GM21526 (cell line): ENCODE measurements around the gene ZGPAT.

Experiments
- ATAC-seq: cut with Tn5 transposase; IDR thresholded peaks from one replicate; pipeline ENCODE4 v1.9.1; 2021; ENCODE audit warnings: moderate library complexity; ENCODE audit not compliant: unreplicated experiment, low FRiP score

Gene ZGPAT

DNA sequence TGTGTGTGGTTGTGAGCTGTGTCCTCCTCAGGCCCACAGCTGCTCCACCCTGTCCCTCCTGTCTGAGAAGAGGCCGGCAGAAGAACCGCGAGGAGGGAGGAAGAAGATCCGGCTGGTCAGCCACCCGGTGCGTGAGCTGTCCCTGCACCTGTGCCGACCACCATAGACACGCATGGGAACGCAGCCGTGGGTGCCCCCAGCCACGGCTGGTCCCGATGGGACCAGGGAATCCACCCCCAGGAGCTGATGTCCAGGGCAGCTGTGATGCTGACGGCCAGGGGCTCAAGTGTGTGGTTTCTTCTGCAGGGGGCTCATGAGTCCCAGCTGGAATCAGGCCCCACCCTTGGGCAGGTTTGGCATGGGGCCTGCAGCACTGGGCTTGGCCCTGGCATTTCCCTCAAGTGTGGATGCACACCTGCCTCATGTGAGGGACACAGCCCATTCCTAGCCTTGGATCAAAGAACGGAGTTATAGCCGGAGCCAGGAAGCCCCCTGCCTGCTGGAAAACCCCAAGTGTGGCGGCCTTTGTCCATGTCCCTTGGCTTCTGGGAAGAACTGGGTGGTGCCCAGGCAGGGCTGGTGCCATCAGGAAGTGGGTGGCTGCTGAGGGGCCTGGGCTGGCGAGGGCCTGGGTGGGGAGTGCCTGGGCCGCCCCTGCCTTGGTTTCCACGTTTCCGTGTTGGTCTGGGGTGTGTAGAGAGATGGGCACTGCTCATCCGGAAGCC lies 16.0 kb upstream of the ZGPAT start:
- no peak for ATAC-seq

DNA sequence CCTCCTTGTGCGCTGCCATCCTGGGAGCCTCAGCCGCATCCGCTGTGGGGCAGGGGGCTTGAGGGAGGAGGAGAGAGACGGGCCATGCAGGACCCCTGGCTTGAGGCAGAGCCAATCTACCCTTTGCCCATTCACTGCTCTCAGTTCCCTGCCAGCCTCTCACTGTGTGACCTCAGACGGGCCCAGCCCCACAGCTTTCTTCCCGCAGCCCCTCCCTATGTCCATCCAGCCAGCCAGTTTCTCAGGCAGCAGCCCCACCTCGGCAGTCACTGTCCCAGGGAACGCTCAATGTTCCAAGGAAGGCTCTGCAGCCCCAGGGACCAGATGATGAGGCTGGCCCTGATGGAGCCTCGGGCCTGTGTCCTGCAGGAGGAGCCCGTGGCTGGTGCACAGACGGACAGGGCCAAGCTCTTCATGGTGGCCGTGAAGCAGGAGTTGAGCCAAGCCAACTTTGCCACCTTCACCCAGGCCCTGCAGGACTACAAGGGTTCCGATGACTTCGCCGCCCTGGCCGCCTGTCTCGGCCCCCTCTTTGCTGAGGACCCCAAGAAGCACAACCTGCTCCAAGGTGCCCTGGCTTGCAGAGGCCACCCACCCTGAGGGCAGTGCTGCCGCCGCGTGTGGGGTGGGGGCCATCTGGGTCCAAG lies 15.3 kb upstream of the ZGPAT start:
- no peak for ATAC-seq

DNA sequence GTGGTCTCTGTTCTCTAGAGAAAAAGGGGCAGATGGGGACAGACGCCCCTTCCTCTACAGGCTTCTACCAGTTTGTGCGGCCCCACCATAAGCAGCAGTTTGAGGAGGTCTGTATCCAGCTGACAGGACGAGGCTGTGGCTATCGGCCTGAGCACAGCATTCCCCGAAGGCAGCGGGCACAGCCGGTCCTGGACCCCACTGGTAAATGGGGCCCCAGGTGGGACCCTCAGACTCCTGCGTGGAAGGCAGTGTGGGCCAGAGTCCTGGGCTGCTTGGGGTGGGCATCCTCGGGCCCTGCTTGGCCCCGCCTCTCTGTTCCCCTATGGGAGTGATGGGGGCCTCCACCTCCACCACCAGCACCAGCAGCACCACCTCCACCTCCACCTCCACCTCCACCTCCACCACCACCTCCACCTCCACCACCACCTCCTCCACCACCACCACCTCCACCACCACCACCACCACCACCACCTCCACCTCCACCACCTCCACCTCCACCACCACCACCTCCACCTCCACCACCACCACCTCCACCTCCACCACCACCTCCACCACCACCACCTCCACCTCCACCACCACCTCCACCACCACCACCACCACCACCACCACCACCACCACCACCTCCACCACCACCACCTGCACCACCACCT lies 14.6 kb upstream of the ZGPAT start:
- ATAC-seq, result no peak

DNA sequence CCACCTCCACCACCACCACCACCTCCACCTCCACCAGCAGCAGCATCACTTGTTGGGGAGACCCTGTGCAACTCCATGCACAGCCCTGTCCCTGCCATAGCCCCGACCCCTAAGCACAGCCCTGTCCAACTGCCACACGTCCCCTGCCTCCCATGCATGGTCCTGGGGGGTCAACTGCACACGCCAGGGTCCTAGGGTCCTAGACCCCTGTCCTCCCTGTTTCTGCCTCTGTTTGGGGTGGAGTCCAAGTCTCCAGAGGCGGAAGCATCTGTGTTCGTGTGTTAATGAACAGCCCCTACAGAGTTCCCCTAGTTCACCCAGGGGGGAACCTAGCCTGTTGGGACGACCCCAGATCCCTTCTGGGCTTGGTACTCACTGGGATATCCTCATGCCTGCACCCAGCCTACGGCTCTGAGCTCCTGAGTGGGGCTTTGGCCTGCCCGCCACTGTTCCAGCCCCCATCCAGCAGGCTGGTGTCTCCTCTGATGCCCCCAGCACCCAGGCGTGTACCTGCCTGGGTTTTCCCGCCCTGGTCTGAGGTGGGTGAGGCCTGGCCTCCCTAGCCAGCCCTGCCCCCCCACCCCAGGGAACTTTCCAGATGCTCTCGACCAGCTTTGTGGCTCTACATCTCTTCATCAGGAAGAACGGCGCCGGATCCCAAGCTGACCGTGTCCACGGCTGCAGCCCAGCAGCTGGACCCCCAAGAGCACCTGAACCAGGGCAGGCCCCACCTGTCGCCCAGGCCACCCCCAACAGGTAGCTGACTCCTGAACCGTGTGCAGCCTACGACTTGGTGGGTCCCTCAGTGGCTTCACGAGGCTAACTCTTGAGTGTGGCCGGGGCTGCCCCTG lies 13.9 kb upstream of the ZGPAT start:
- ATAC-seq, result no peak

DNA sequence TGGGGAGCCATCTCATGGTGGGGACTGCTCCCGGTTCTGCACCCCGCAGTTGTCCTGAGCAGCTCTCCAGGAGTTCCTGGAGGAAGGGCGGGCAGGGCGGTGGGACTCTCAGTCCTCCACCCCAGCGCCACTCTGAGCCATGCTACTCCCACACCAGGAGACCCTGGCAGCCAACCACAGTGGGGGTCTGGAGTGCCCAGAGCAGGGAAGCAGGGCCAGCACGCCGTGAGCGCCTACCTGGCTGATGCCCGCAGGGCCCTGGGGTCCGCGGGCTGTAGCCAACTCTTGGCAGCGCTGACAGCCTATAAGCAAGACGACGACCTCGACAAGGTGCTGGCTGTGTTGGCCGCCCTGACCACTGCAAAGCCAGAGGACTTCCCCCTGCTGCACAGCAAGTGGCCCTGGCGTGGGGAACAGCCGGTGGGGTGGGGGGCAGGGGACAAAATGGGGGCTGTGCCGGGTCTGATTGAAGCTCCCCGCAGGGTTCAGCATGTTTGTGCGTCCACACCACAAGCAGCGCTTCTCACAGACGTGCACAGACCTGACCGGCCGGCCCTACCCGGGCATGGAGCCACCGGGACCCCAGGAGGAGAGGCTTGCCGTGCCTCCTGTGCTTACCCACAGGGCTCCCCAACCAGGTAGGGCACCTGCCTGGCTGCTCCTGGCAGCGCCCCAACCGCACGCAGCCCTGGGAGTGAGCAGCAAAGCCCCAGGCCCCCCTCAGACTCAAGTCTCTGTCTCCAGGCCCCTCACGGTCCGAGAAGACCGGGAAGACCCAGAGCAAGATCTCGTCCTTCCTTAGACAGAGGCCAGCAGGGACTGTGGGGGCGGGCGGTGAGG lies 13.0 kb upstream of the ZGPAT start:
- ATAC-seq, result no peak

DNA sequence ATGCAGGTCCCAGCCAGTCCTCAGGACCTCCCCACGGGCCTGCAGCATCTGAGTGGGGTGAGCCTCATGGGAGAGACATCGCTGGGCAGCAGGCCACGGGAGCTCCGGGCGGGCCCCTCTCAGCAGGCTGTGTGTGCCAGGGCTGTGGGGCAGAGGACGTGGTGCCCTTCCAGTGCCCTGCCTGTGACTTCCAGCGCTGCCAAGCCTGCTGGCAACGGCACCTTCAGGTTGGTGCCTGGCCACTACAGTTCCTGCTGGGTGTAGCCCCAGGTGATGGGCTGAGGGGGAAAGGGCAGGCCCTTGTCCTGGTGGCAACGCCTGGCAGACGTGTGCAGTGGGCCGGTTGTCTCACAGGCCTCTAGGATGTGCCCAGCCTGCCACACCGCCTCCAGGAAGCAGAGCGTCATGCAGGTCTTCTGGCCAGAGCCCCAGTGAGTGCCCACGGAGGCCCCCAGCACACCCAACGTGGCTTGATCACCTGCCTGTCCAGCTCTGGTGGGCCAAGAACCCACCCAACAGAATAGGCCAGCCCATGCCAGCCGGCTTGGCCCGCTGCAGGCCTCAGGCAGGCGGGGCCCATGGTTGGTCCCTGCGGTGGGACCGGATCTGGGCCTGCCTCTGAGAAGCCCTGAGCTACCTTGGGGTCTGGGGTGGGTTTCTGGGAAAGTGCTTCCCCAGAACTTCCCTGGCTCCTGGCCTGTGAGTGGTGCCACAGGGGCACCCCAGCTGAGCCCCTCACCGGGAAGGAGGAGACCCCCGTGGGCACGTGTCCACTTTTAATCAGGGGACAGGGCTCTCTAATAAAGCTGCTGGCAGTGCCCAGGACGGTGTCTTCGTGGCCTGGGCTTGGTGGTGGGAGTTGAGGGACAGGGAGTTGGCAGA lies 12.2 kb upstream of the ZGPAT start:
- ATAC-seq, result no peak

DNA sequence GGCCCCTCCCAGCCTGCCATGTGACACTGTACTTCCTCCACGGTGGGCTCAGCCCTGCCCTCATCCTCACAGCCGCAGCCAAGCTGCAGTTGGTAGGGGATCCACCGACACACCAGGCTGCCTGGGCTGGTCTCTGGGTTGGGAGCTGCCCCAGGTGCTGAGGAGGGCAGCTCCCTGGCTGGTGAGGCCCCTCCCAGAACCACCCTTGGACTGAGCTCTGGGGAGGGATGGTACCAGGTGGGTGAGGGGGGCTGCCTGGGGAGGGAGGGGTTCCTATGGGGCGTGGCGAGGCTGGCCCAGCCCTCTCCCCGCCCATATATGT lies 11.6 kb upstream of the ZGPAT start:
- ATAC-seq, result no peak

DNA sequence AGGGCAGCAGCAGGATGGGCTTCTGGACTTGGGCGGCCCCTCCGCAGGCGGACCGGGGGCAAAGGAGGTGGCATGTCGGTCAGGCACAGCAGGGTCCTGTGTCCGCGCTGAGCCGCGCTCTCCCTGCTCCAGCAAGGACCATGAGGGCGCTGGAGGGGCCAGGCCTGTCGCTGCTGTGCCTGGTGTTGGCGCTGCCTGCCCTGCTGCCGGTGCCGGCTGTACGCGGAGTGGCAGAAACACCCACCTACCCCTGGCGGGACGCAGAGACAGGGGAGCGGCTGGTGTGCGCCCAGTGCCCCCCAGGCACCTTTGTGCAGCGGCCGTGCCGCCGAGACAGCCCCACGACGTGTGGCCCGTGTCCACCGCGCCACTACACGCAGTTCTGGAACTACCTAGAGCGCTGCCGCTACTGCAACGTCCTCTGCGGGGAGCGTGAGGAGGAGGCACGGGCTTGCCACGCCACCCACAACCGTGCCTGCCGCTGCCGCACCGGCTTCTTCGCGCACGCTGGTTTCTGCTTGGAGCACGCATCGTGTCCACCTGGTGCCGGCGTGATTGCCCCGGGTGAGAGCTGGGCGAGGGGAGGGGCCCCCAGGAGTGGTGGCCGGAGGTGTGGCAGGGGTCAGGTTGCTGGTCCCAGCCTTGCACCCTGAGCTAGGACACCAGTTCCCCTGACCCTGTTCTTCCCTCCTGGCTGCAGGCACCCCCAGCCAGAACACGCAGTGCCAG lies 11.0 kb upstream of the ZGPAT start, which contains the start of gene TNFRSF6B:
TNFRSF6B (plus strand) TSS at position 25 of the 729 bp plus-strand sequence; CDS start at position 141, 116 bp downstream.
- no peak for ATAC-seq

DNA sequence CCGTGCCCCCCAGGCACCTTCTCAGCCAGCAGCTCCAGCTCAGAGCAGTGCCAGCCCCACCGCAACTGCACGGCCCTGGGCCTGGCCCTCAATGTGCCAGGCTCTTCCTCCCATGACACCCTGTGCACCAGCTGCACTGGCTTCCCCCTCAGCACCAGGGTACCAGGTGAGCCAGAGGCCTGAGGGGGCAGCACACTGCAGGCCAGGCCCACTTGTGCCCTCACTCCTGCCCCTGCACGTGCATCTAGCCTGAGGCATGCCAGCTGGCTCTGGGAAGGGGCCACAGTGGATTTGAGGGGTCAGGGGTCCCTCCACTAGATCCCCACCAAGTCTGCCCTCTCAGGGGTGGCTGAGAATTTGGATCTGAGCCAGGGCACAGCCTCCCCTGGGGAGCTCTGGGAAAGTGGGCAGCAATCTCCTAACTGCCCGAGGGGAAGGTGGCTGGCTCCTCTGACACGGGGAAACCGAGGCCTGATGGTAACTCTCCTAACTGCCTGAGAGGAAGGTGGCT lies 10.4 kb upstream of the ZGPAT start:
- no peak for ATAC-seq

DNA sequence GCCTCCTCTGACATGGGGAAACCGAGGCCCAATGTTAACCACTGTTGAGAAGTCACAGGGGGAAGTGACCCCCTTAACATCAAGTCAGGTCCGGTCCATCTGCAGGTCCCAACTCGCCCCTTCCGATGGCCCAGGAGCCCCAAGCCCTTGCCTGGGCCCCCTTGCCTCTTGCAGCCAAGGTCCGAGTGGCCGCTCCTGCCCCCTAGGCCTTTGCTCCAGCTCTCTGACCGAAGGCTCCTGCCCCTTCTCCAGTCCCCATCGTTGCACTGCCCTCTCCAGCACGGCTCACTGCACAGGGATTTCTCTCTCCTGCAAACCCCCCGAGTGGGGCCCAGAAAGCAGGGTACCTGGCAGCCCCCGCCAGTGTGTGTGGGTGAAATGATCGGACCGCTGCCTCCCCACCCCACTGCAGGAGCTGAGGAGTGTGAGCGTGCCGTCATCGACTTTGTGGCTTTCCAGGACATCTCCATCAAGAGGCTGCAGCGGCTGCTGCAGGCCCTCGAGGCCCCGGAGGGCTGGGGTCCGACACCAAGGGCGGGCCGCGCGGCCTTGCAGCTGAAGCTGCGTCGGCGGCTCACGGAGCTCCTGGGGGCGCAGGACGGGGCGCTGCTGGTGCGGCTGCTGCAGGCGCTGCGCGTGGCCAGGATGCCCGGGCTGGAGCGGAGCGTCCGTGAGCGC lies 9.8 kb upstream of the ZGPAT start:
- no peak for ATAC-seq

DNA sequence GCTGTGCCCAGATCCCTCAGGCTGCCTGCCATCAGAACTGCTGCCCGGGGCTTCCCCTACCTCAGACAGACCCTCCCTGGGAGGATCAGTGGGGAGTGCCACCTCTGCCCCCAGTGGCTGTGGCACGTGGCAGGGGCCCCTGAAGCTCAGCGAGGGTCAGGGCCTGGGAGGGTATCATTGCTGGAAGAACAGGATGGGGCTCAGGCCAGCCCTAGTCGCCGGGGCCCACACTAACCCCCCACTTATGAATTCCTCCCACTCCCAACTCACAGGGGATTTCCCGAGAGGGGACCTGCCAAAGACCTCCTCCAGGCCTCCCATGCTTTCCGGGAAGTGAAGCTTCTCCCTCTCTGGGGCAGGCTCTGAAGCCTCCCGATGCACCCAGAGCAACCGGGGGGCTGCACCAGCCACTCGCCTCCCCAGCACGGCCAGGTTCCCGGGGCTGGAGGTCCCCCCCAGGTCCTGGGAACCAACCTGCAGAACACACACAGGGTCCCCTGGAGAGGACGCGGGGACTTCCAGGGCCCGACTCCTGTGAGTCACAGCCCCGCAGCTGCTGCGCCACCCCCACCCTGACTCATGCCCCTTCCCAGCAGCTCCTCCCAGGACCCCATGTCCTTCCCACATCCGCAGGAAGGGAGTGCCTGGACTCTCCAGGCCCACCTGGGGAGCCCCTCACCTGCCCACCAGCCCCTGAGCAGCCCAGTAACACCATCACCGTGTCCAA lies 8.9 kb upstream of the ZGPAT start:
- no peak for ATAC-seq

DNA sequence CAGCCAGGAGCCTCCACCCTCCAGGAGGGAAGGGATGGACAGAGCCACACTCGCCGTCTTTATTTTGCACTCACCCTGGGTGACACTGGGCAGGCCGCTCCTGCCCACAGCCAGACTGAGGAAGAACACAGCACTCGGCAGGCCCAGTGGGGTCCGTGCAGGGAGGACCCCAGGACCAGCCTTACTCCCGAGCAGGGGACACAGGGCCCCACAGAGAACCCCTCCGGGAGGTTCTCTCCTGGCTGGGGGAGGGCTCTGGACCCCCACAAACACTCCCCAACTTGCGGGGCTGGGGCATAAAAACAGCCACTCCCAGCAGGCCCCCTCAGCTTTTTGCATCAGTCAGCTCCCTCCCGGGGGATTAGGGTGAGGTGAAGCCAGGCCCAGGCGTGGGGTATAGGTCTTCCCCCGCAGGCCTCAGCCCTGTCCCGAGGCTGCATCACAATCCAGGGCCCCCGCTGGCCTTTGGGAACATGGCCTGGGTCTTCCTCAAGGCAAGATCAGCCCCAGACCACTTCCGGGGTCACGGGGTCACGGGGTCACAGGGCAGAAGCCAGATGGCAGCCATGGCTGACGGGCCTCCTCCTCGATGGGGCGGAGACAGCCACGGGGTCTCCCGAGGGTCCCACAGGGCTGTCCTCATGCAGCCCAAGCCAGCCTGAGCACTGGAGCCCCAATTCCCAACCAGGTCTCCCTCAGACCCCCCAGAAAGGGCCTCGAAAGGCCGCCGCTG lies 8.2 kb upstream of the ZGPAT start:
- ATAC-seq, result no peak

DNA sequence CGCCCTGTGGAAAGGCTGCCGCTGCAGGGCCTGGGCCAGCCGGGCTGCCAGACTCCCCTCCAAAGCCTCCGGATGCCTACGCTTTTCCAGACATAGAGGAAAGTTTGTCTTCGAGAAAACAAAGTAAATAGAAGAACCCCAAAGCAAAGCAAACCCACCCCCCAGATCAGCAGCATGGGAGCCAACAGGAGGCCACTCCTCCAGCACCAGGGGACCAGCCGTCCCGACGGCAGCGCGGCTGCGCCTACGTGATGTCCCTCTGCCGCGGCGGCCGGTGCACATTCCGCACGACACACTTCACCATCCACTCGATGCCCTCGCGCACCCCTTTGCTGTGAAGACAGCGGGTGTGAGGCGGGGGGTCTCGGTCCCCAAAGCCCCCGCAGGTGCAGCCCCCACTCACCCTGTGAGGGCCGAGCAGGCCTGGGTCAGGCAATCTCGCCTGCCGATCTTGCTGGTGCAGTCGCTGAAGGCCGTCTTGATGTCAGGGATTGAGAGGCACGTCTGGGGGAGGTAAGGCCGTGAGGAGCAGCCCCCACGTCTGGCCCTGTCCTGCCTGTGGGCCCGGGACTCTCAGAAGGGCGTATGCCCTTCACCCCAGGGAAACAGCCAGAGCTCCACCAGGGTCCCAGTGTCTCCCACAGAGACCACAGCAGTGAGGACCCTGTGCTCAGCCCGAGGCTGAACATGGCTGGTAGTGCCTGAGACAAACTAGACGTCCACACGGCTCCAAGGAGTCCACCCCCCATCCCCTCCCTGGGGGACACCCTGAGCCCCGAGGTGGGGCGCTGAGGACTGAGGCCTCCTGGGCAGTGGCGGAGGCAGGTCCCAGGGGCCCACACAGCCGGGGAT lies 7.4 kb upstream of the ZGPAT start:
- no peak for ATAC-seq

DNA sequence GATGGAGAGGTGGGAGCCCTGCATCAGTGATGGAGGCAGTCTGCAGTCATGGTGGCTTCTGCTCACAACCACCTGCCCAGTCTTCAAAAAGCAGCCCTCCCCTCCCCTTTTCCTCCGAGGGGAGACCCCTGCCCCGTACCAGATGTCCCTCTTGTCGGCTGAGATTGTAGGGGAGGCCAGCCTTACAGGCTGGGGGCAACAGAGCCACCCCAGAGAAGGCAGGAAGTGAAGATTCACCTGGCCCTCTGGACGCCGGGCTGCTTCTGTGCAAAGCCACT lies 6.8 kb upstream of the ZGPAT start:
- no peak for ATAC-seq

DNA sequence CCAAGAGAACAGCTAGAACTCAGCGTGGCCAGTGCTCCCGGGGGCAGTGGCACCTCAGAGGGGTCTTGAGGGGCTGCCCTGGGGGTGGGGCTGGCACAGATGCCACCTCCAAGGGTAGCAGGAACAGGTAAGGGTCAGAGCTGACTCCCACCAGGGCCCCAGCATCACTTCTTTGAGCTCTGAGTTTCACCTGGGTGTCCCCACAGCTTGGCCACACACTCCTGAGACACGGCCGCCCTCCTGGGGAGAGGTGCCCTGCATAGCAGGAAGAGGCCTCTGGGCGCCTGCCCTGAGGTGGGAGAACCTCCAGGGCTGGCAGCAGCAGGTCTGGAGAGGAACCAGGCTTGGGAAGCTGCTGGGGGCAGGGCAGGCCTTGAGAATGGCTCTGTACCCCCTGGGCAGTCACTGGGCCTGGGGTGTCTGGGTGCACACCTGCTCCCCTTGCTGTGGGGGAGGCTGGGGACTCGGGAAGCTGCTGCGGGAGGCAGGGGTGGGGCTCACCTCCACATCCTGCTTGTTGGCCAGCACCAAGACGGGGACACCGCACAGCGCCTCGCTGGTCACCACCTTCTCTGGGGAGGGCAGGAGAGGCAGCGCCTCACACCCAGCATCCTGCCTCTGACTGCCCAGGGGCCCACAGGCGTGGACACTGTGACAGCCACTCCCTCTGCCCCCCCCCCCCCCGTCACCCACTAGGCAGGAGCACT lies 6.4 kb upstream of the ZGPAT start:
- no peak for ATAC-seq
